ENCODE measurements around the gene MORF4L1.
"Not testable (repeated sequence)": the region's sequence is repeated elsewhere in the genome, so short reads cannot be mapped to it uniquely, and the experiment has no call there.

The MORF4L1 gene

GRCh38 chr15:78925956-78926743, 53.5 kb downstream of the MORF4L1 start:
- no peak for DNase-seq (ENCODE audit: low read depth in 2 of 2)

- no peak for DNase-seq (ENCODE audit: low read depth in 2 of 2)
Measured at GRCh38 chr15:78927077-78927790, 54.5 kb downstream of the MORF4L1 start.

GRCh38 chr15:78928176-78928575, 55.5 kb downstream of the MORF4L1 start:
- DNase-seq (ENCODE audit: low read depth in 2 of 2), result not testable (repeated sequence)

- no peak for DNase-seq (ENCODE audit: low read depth in 2 of 2)
Measured at GRCh38 chr15:78928616-78929093, 56.0 kb downstream of the MORF4L1 start.

GRCh38 chr15:78929536-78930264, 57.0 kb downstream of the MORF4L1 start:
- DNase-seq (ENCODE audit: low read depth in 2 of 2), result no peak

GRCh38 chr15:78930577-78931388, 58.1 kb downstream of the MORF4L1 start:
- DNase-seq (ENCODE audit: low read depth in 2 of 2), result no peak

- no peak for DNase-seq (ENCODE audit: low read depth in 2 of 2)
Measured at GRCh38 chr15:78931439-78932257, 59.0 kb downstream of the MORF4L1 start.

- DNase-seq (ENCODE audit: low read depth in 2 of 2), result no peak
Measured at GRCh38 chr15:78932258-78932808, 59.6 kb downstream of the MORF4L1 start.

GRCh38 chr15:78933187-78933822, 60.6 kb downstream of the MORF4L1 start:
- no peak for DNase-seq (ENCODE audit: low read depth in 2 of 2)

- DNase-seq (ENCODE audit: low read depth in 2 of 2), result no peak
Measured at GRCh38 chr15:78933823-78934654, 61.3 kb downstream of the MORF4L1 start.

- DNase-seq (ENCODE audit: low read depth in 2 of 2), result no peak
Measured at GRCh38 chr15:78934655-78935023, 61.9 kb downstream of the MORF4L1 start.

- no peak for DNase-seq (ENCODE audit: low read depth in 2 of 2)
Measured at GRCh38 chr15:78937132-78937739, 64.5 kb downstream of the MORF4L1 start.

- DNase-seq (ENCODE audit: low read depth in 2 of 2), result no peak
Measured at GRCh38 chr15:78938658-78939488, 66.2 kb downstream of the MORF4L1 start.

GRCh38 chr15:78942741-78943140, 70.1 kb downstream of the MORF4L1 start:
- no peak for DNase-seq (ENCODE audit: low read depth in 2 of 2)

GRCh38 chr15:78943692-78944091, 71.0 kb downstream of the MORF4L1 start:
- no peak for DNase-seq (ENCODE audit: low read depth in 2 of 2)

- no peak for DNase-seq (ENCODE audit: low read depth in 2 of 2)
Measured at GRCh38 chr15:78944202-78944625, 71.5 kb downstream of the MORF4L1 start.

- peak; percentile 40 to 50 for DNase-seq (ENCODE audit: low read depth in 2 of 2)
Measured at GRCh38 chr15:78944669-78945407, 72.1 kb downstream of the MORF4L1 start, which contains the start of gene CTSH. CTSH (minus strand) TSS chr15:78945046; CDS start chr15:78944981, 65 bp downstream.

Measured in stimulated activated CD8-positive, alpha-beta memory T cell treated with anti-CD3 and anti-CD28 coated beads, Interleukin-7, amount 100 ng/mL, for 1 hour (primary cell).